Upper lobe of left lung (tissue), 6 donors: Measurements from ENCODE around the gene NASP. TPM values are rescaled to one million over a fixed set of nuclear protein-coding genes. Genes with fewer than 3 reads are reported as not detected.

Experiments
- ATAC-seq, 2 donors: fragments of 200-7000 bp; cut with Tn5 transposase; one replicate each; pipeline ENCODE4 v1.9.1; 2022; ENCODE audit warnings: mild to moderate bottlenecking in 2 of 2, moderate library complexity in 2 of 2; ENCODE audit not compliant: low FRiP score in 2 of 2
- DNase-seq, 2 donors: peaks; one replicate each; pipeline ENCODE4 v3.0.0-alpha.2; 2019 to 2020
- H3K27ac ChIP-seq, 4 donors: fragments of 200-600 bp; sonication (generic); one replicate each; pipeline ENCODE4 v1.5.1; 2016 to 2019
- H3K27me3 ChIP-seq, 4 donors: fragments of 200-600 bp; sonication (generic); one replicate each; pipeline ENCODE4 v1.5.1; 2017 to 2019
- H3K36me3 ChIP-seq, 4 donors: fragments of 200-600 bp; sonication (generic); one replicate each; pipeline ENCODE4 v1.5.1; 2016 to 2019
- H3K4me1 ChIP-seq, 4 donors: fragments of 200-600 bp; sonication (generic); one replicate each; pipeline ENCODE4 v1.5.1; 2018 to 2019
- H3K4me3 ChIP-seq, 4 donors: fragments of 200-600 bp; sonication (generic); one replicate each; pipeline ENCODE4 v1.5.1; 2017 to 2019; ENCODE audit warnings: mild to moderate bottlenecking in 2 of 4, moderate library complexity in 1 of 4
- H3K9me3 ChIP-seq, 4 donors: fragments of 200-600 bp; sonication (generic); one replicate each; pipeline ENCODE4 v1.5.1; 2018 to 2019
- EP300 ChIP-seq, 4 donors: sonication (generic); formaldehyde crosslinking; IDR thresholded peaks; one replicate each; pipeline ENCODE4 v1.5.1; 2017; ENCODE audit warnings: antibody characterized with exemption in 4 of 4, control low read depth in 2 of 4
- POLR2A ChIP-seq, 4 donors: fragments of 450-650 bp; IDR thresholded peaks; one replicate each; pipeline ENCODE4 v1.5.1; 2016 to 2017; ENCODE audit warnings: antibody characterized with exemption in 4 of 4, mild to moderate bottlenecking in 2 of 4
- POLR2AphosphoS5 ChIP-seq, 2 donors: sonication (generic); formaldehyde crosslinking; IDR thresholded peaks; one replicate each; pipeline ENCODE4 v1.5.1; 2017; ENCODE audit warnings: antibody characterized with exemption in 2 of 2
- WGBS, 2 donors: methylation state at CpG; one replicate each; pipeline ENCODE4 v1.1.5; 2017 to 2018; 5-methylcytosine and 5-hydroxymethylcytosine counted together
- total RNA-seq, 6 donors: library from RNA; depleted of rRNA in 4 of 6; stranded (reverse); fragments of >200 nt in 4 of 6; gene quantifications; one replicate each; pipeline versions ENCODE4 v1.1.0 to v1.2.1, GENCODE V29; 2016 to 2021
- TF ChIP-seq, protein P1 (sequence below), 6 experiments: fragments of 450-650 bp in 4 of 6; fragments of 200-600 bp in 2 of 6; sonication (generic) in 2 of 6; IDR thresholded peaks; one replicate each; pipeline ENCODE4 v1.5.1; 2016 to 2019; ENCODE audit warnings: antibody characterized with exemption in 6 of 6
- donor health status: DM: no; HTN: no; CAD: no; lungs with moderate emphysema.
- donor health status: DM: no; HTN: yes; CAD: no; lungs with severe emphysema.

NASP gene
- total RNA-seq, 6 donors from 2014 or later = 43.5 to 94.3 (median 59.5) TPM

DNA sequence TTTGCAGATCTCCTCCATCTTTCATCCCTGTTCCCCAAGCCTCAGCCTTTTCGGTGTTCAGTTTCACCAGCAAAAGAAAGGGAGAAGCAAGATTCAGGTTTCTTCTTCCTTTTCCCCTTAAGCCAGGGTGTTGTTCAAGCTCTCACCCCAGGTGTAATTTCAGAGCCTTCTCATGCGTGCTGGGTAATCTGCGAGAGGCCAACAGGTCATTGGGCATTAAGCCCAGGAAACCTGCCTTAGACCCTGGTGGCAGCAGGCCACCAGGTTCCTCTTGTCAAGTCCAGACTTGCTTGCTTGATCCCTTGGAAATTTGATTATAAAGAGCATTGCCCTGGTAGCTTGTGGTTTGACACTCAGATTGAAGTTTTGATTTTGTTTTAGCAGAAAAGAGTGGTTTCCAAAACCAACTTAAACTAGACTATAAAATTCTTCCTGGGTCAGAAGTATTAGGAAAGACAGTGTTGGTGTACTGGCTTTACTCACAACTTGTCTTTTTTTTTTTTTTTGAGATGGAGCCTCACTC, 26.4 kb upstream of the NASP start:
- no peak overlapping the region for H3K4me3 ChIP-seq
- H3K36me3 ChIP-seq = peaks cover 0 to 36% (median 19%) of the 10 kb centered on the region in 4 donors
- TF ChIP-seq POLR2AphosphoS5 (IDR thresholded peaks at IDR 0.05) = no peak
- TF ChIP-seq, protein P1, sequence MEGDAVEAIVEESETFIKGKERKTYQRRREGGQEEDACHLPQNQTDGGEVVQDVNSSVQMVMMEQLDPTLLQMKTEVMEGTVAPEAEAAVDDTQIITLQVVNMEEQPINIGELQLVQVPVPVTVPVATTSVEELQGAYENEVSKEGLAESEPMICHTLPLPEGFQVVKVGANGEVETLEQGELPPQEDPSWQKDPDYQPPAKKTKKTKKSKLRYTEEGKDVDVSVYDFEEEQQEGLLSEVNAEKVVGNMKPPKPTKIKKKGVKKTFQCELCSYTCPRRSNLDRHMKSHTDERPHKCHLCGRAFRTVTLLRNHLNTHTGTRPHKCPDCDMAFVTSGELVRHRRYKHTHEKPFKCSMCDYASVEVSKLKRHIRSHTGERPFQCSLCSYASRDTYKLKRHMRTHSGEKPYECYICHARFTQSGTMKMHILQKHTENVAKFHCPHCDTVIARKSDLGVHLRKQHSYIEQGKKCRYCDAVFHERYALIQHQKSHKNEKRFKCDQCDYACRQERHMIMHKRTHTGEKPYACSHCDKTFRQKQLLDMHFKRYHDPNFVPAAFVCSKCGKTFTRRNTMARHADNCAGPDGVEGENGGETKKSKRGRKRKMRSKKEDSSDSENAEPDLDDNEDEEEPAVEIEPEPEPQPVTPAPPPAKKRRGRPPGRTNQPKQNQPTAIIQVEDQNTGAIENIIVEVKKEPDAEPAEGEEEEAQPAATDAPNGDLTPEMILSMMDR (IDR thresholded peaks at IDR 0.05) = no peak
- TF ChIP-seq POLR2A (IDR thresholded peaks at IDR 0.05) = no peak
- TF ChIP-seq EP300 (IDR thresholded peaks at IDR 0.05) = no peak
- H3K27me3 ChIP-seq = no peaks in the 10 kb centered on the region
- peaks cover under 1 to 22% (median 5%) of the 10 kb centered on the region in 4 donors for H3K4me1 ChIP-seq
- WGBS, 2 donors = 57 to 58% methylated on average over 3 of the region's 3 CpGs
- no peaks in the 10 kb centered on the region for H3K9me3 ChIP-seq
- DNase-seq = peak in 1 of 2 donors; percentile 29
- no peak for ATAC-seq
- H3K27ac ChIP-seq = no peak overlapping the region

DNA sequence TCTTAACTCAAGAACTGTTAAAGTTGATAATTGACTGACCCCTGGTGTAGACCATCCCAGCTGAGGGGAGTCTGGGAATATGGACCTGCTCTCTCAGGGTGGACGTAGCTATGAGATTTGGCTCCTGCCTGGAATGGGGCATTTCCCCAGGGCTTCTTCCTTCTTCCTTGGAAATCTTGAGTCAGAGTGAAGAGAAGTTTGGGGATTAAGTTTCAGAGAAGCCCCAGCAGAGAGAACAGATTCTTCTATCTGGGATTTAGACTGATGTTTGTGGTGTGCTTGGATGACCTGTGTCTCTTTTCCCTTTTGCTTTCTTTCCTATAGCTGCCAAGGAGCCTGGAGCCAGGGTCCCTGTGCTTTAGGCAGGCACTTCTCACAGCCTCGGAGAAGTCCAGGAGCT, 20.0 kb upstream of the NASP start:
- Histone ChIP-seq H3K4me1 (peaks cover 0 to 13% (median 8%) of the 10 kb centered on the region in 4 donors), H3K27me3 (no peaks in the 10 kb centered on the region), H3K4me3 (no peak overlapping the region), H3K36me3 (peaks cover under 1 to 64% (median 48%) of the 10 kb centered on the region in 4 donors), H3K27ac (no peak overlapping the region), H3K9me3 (no peaks in the 10 kb centered on the region)
- no peak for DNase-seq
- TF ChIP-seq POLR2A (IDR thresholded peaks at IDR 0.05) (no peak), POLR2AphosphoS5 (IDR thresholded peaks at IDR 0.05) (no peak), EP300 (IDR thresholded peaks at IDR 0.05) (no peak)
- TF ChIP-seq, protein P1 (IDR thresholded peaks at IDR 0.05) = no peak
- ATAC-seq = no peak
- WGBS, 2 donors = 83 to 93% methylated on average over 2 of the region's 2 CpGs

DNA sequence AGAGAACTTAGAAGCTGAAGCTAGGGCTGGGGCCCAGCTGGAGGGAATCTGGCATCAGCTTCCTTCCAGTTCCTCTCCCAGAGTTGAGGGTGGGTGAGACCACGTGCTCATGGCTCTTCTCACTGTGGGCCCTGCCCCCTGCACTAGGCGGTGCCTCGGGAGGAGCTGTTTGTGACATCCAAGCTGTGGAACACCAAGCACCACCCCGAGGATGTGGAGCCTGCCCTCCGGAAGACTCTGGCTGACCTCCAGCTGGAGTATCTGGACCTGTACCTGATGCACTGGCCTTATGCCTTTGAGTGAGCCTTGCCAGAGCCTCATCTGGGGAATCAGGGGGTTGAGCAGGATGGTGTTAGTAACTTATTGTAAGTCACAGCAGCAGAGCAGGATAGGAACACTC, 17.1 kb upstream of the NASP start:
- TF ChIP-seq POLR2AphosphoS5 (IDR thresholded peaks at IDR 0.05) (peak in 1 of 2 donors; percentile 52), POLR2A (IDR thresholded peaks at IDR 0.05) (no peak), EP300 (IDR thresholded peaks at IDR 0.05) (no peak)
- TF ChIP-seq, protein P1 (IDR thresholded peaks at IDR 0.05) = no peak
- H3K4me1 ChIP-seq = peaks cover 0 to 13% (median 10%) of the 10 kb centered on the region in 4 donors
- H3K36me3 ChIP-seq = peaks cover 2 to 73% (median 50%) of the 10 kb centered on the region in 4 donors
- no peaks in the 10 kb centered on the region for H3K9me3 ChIP-seq
- no peaks in the 10 kb centered on the region for H3K27me3 ChIP-seq
- H3K27ac ChIP-seq = peak overlapping the region in 3 of 4 donors; percentile 13 to 61 (median 31)
- DNase-seq = peak in 1 of 2 donors; percentile 41
- WGBS, 2 donors = 38% methylated on average over 5 of the region's 5 CpGs; no CpG with 5 or more reads in 1 of the 2 donors
- peak; percentile 60 to 64 for ATAC-seq
- H3K4me3 ChIP-seq = no peak overlapping the region

DNA sequence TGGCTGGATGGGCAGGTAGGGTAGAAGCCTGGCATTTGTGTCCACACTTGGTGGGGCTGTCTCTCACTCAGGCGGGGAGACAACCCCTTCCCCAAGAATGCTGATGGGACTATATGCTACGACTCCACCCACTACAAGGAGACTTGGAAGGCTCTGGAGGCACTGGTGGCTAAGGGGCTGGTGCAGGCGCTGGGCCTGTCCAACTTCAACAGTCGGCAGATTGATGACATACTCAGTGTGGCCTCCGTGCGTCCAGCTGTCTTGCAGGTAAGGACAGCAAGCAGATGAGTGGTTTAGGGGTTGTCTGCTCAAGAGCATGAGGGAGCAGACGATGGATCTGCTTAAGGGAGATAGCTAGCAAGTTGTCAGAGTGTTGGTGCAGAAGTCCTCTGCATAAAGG, 15.9 kb upstream of the NASP start:
- WGBS, 2 donors = 89 to 98% methylated on average over 7 of the region's 7 CpGs
- Histone ChIP-seq H3K9me3 (no peaks in the 10 kb centered on the region), H3K27me3 (no peaks in the 10 kb centered on the region), H3K4me3 (no peak overlapping the region), H3K4me1 (peaks cover 0 to 13% (median 10%) of the 10 kb centered on the region in 4 donors), H3K27ac (no peak overlapping the region), H3K36me3 (peaks cover 2 to 61% (median 43%) of the 10 kb centered on the region in 4 donors)
- TF ChIP-seq POLR2AphosphoS5 (IDR thresholded peaks at IDR 0.05) (no peak), EP300 (IDR thresholded peaks at IDR 0.05) (no peak), POLR2A (IDR thresholded peaks at IDR 0.05) (no peak)
- TF ChIP-seq, protein P1 (IDR thresholded peaks at IDR 0.05) = no peak
- DNase-seq (no peak), ATAC-seq (no peak)

DNA sequence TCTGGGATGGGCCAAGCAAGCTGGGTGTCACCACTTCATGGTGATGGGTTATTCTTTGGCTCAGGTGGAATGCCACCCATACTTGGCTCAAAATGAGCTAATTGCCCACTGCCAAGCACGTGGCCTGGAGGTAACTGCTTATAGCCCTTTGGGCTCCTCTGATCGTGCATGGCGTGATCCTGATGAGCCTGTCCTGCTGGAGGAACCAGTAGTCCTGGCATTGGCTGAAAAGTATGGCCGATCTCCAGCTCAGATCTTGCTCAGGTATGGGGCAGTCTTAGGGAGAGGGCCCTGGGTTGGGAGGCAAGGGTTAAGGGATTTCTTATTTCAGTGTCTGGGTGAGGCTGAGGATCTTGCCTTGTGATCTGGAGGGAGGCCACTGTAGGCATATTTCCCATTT, 15.4 kb upstream of the NASP start:
- TF ChIP-seq POLR2AphosphoS5 (IDR thresholded peaks at IDR 0.05) (no peak), POLR2A (IDR thresholded peaks at IDR 0.05) (no peak), EP300 (IDR thresholded peaks at IDR 0.05) (no peak)
- TF ChIP-seq, protein P1 (IDR thresholded peaks at IDR 0.05) = no peak
- Histone ChIP-seq H3K27ac (no peak overlapping the region), H3K4me1 (peaks cover 0 to 13% (median 10%) of the 10 kb centered on the region in 4 donors), H3K36me3 (peaks cover 2 to 56% (median 40%) of the 10 kb centered on the region in 4 donors), H3K27me3 (no peaks in the 10 kb centered on the region), H3K9me3 (no peaks in the 10 kb centered on the region), H3K4me3 (no peak overlapping the region)
- WGBS, 2 donors = 83 to 86% methylated on average over 3 to 4 of the region's 4 CpGs
- ATAC-seq (no peak), DNase-seq (no peak)
